Measurements from ENCODE around the gene IKZF4. TPM values are rescaled to one million over a fixed set of nuclear protein-coding genes. Genes with fewer than 3 reads are reported as not detected.

Gene IKZF4
- total and polyA plus RNA-seq, 2 of the 8 experiments (the other 6 are each of a cell fraction or from before 2014, with no cell fraction given): 8.0 to 13.3 TPM

GRCh38 chr12:55996715-55997534, 23.9 kb upstream of the IKZF4 start, which contains the start of gene SUOX (continued):
- no peak for TF ChIP-seq CTCF (IDR thresholded peaks at IDR 0.05; ENCODE audit: control extremely low read depth in 1 of 3, insufficient read depth in 1 of 3, low read depth in 1 of 3, low read length in 3 of 3)
- 0 out of 2 replicates have a peak, but pooled peaks have one; percentile 72 for TF ChIP-seq SP1 (IDR thresholded peaks at IDR 0.05; ENCODE audit: low read depth, low read length)
- no peak for TF ChIP-seq CREB1 (IDR thresholded peaks at IDR 0.05)
- no peak for TF ChIP-seq BRCA1 (IDR thresholded peaks at IDR 0.05; ENCODE audit: low read depth, low read length)
- no peak for TF ChIP-seq CHD1 (IDR thresholded peaks at IDR 0.05; ENCODE audit: low read depth, low read length)
- TF ChIP-seq POLR2A (IDR thresholded peaks at IDR 0.05; ENCODE audit: control extremely low read depth in 1 of 2, low read depth in 2 of 2, low read length in 2 of 2): peak in 1 of 2 experiments; percentile 80; a peak in 2 of 3 replicates
- no peak for TF ChIP-seq NANOG (IDR thresholded peaks at IDR 0.05; ENCODE audit: insufficient read depth, low read depth, low read length, poor library complexity, severe bottlenecking)
- no peak for TF ChIP-seq SIX5 (IDR thresholded peaks at IDR 0.05; ENCODE audit: low read depth, low read length)
- no peak for TF ChIP-seq FOSL1 (IDR thresholded peaks at IDR 0.05; ENCODE audit: insufficient read depth, low read depth, low read length)
- no peak for TF ChIP-seq SRF (IDR thresholded peaks at IDR 0.05; ENCODE audit: low read depth, low read length)
- TF ChIP-seq CBX5 (IDR thresholded peaks at IDR 0.05; ENCODE audit: low read depth, low read length): no peak
- TF ChIP-seq RXRA (IDR thresholded peaks at IDR 0.05; ENCODE audit: insufficient read depth, low read depth, low read length): no peak
- no peak for TF ChIP-seq TEAD4 (IDR thresholded peaks at IDR 0.05; ENCODE audit: low read depth, low read length)
- no peak for TF ChIP-seq MAFK (IDR thresholded peaks at IDR 0.05; ENCODE audit: low read depth, low read length)
- TF ChIP-seq CBX8 (IDR thresholded peaks at IDR 0.05; ENCODE audit: borderline replicate concordance, low read depth, low read length): no peak
- TF ChIP-seq POU5F1 (IDR thresholded peaks at IDR 0.05; ENCODE audit: low read depth, low read length): no peak
- no peak for TF ChIP-seq HDAC6 (IDR thresholded peaks at IDR 0.05; ENCODE audit: low read depth, low read length)
- TF ChIP-seq SIN3A (conservative IDR thresholded peaks at IDR 0.05 in 1 of 2, IDR thresholded peaks at IDR 0.05 in 1 of 2; ENCODE audit: low read depth in 1 of 2, low read length in 2 of 2): peak; percentile 7 to 79; a peak in 2 of 4 replicates
- no peak for TF ChIP-seq SP4 (IDR thresholded peaks at IDR 0.05; ENCODE audit: low read length)
- peak; percentile 43; the same call in 1 of the 2 replicates for TF ChIP-seq PHF8 (conservative IDR thresholded peaks at IDR 0.05; ENCODE audit: low read depth, low read length)
- TF ChIP-seq TAF1 (IDR thresholded peaks at IDR 0.05; ENCODE audit: low read depth, low read length): peak; percentile 65; the same call in 1 of the 2 replicates
- TF ChIP-seq SUZ12 (IDR thresholded peaks at IDR 0.05; ENCODE audit: low read length): no peak
- no peak for TF ChIP-seq KDM5A (IDR thresholded peaks at IDR 0.05; ENCODE audit: low read length)

Measured in H1 (cell line).